Peyer's patch (tissue), 4 donors: ENCODE results near the gene NTMT2. TPM values are rescaled to one million over a fixed set of nuclear protein-coding genes. Genes with fewer than 3 reads are reported as not detected.

Source experiments
- DNase-seq, 3 donors: peaks; one replicate each; pipeline ENCODE4 v3.0.0-alpha.2; 2017 to 2019
- H3K27ac ChIP-seq, 4 donors: fragments of 200-600 bp; sonication (generic); one replicate each; pipeline ENCODE4 v1.5.1; 2016 to 2019
- H3K27me3 ChIP-seq, 2 donors: fragments of 200-600 bp; sonication (generic); one replicate each; pipeline ENCODE4 v1.5.1; 2019
- H3K36me3 ChIP-seq, 3 donors: fragments of 200-600 bp; sonication (generic); one replicate each; pipeline ENCODE4 v1.5.1; 2016 to 2019
- H3K4me1 ChIP-seq, 4 donors: fragments of 200-600 bp; sonication (generic); one replicate each; pipeline ENCODE4 v1.5.1; 2016 to 2019
- H3K4me3 ChIP-seq, 4 donors: fragments of 200-600 bp; sonication (generic); 1 replicate in 3 of 4; 2 replicates in 1 of 4; pipeline ENCODE4 v1.5.1; 2016 to 2019; ENCODE audit warnings: mild to moderate bottlenecking in 1 of 4
- H3K9me3 ChIP-seq, 4 donors: fragments of 200-600 bp; sonication (generic); one replicate each; pipeline ENCODE4 v1.5.1; 2016 to 2019; ENCODE audit warnings: mild to moderate bottlenecking in 1 of 4
- POLR2A ChIP-seq, 2 donors: fragments of 450-650 bp; IDR thresholded peaks; one replicate each; pipeline ENCODE4 v1.5.1; 2017; ENCODE audit warnings: antibody characterized with exemption in 2 of 2, mild to moderate bottlenecking in 2 of 2, moderate library complexity in 2 of 2
- total RNA-seq, 4 donors: library from RNA; depleted of rRNA; stranded (reverse); fragments of >200 nt; gene quantifications; one replicate each; pipeline ENCODE4 v1.1.0, GENCODE V29; 2016
- TF ChIP-seq, protein P1 (sequence below), 6 experiments: fragments of 450-650 bp in 4 of 6; fragments of 200-600 bp in 2 of 6; sonication (generic) in 1 of 6; IDR thresholded peaks; one replicate each; pipeline ENCODE4 v1.5.1; 2017 to 2019; ENCODE audit warnings: antibody characterized with exemption in 6 of 6, mild to moderate bottlenecking in 3 of 6, moderate library complexity in 1 of 6

Gene NTMT2
- total RNA-seq, 4 donors from 2014 or later = not detected

DNA sequence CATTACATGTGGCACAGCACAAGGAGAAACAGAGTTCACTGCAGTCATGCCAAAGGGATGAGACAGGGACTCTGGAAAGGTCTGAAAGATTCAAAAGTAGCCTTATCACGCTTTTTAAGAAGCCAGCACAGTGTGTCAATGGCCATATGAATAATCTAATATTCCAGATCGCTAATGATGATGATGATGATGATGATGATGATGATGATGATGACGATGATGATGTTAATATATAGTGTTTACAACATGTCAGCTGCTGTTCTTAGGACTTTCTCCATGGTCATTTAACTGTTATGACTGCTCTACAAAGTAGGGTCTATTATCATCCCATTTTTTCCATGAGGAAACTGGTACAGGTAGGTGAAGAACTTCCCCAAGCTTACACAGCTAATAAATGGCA, 64.4 kb downstream of the NTMT2 start:
- Histone ChIP-seq H3K36me3 (no peaks in the 10 kb centered on the region), H3K4me3 (no peak overlapping the region), H3K4me1 (no peaks in the 10 kb centered on the region), H3K27me3 (no peaks in the 10 kb centered on the region), H3K9me3 (no peaks in the 10 kb centered on the region), H3K27ac (no peak overlapping the region)
- TF ChIP-seq, protein P1, sequence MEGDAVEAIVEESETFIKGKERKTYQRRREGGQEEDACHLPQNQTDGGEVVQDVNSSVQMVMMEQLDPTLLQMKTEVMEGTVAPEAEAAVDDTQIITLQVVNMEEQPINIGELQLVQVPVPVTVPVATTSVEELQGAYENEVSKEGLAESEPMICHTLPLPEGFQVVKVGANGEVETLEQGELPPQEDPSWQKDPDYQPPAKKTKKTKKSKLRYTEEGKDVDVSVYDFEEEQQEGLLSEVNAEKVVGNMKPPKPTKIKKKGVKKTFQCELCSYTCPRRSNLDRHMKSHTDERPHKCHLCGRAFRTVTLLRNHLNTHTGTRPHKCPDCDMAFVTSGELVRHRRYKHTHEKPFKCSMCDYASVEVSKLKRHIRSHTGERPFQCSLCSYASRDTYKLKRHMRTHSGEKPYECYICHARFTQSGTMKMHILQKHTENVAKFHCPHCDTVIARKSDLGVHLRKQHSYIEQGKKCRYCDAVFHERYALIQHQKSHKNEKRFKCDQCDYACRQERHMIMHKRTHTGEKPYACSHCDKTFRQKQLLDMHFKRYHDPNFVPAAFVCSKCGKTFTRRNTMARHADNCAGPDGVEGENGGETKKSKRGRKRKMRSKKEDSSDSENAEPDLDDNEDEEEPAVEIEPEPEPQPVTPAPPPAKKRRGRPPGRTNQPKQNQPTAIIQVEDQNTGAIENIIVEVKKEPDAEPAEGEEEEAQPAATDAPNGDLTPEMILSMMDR (IDR thresholded peaks at IDR 0.05) = no peak
- no peak for TF ChIP-seq POLR2A (IDR thresholded peaks at IDR 0.05)
- DNase-seq = no peak

DNA sequence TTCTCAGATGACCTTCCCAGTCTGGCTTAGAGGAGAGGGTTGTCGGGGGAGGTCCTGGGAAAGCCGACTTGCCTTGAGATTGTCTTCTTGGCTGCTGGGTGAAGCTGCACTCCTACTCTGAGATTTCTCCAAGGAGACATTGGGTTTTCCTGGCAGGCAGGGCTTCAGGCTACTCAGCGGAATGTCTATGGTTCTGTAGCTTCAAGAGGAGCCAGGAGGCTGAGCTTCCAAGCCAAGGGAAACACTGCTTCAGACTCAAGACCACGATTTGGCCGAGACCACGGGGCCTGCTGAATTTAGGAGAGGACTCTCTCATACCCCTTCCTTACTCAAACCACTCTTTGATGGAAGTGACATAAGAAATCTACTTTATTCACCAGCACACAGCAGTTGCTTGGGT, 67.8 kb downstream of the NTMT2 start:
- H3K36me3 ChIP-seq = no peaks in the 10 kb centered on the region
- no peak for TF ChIP-seq POLR2A (IDR thresholded peaks at IDR 0.05)
- TF ChIP-seq, protein P1 (IDR thresholded peaks at IDR 0.05) = no peak
- no peak overlapping the region for H3K27ac ChIP-seq
- H3K4me3 ChIP-seq = no peak overlapping the region
- no peaks in the 10 kb centered on the region for H3K4me1 ChIP-seq
- no peak for DNase-seq
- no peaks in the 10 kb centered on the region for H3K27me3 ChIP-seq
- H3K9me3 ChIP-seq = no peaks in the 10 kb centered on the region

DNA sequence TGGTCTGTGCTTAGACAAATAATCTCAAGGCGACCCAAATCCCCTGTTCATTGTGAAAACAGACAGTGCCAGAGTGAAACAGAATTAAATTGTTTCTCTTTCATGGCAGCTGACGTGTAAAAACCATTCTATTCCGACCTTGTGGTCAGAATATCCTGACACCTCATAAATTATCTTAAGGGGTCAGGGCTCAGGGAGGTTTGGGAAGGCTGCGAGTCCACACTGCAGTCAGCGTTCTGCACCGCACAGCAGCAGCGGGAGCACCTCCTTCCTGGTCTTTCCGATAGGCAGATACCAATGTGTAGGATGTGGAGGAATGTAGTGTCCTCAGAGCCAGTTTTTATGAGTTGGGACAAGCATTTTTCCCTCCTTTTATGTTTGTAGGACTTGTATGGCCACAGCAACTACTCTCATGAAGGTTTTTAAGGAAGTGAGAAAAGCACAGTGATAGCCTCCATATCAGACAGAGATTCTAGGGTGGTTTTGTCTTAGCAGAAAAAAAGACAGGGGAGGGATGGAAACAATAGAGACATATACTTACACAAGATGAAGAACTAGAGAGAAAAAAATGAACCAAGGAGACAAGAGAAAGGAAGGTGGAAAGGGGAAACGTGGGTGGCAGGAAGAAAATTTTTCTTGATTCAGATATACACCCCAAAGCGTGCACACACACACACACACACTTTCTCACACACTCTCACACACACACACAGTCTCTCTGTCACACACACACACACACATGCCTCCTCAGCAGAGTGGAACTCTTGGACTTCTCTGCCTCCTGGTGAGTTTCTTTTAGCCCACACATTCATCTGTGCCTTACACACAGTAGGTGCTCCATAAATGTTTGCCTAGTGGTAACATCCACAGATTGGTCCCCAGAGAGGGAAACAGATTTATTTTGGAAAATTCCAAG, 68.6 kb downstream of the NTMT2 start:
- TF ChIP-seq, protein P1 (IDR thresholded peaks at IDR 0.05) = no peak
- no peak for TF ChIP-seq POLR2A (IDR thresholded peaks at IDR 0.05)
- Histone ChIP-seq H3K4me3 (no peak overlapping the region), H3K36me3 (no peaks in the 10 kb centered on the region), H3K27ac (no peak overlapping the region), H3K4me1 (no peaks in the 10 kb centered on the region), H3K9me3 (no peaks in the 10 kb centered on the region), H3K27me3 (no peaks in the 10 kb centered on the region)
- DNase-seq = no peak

DNA sequence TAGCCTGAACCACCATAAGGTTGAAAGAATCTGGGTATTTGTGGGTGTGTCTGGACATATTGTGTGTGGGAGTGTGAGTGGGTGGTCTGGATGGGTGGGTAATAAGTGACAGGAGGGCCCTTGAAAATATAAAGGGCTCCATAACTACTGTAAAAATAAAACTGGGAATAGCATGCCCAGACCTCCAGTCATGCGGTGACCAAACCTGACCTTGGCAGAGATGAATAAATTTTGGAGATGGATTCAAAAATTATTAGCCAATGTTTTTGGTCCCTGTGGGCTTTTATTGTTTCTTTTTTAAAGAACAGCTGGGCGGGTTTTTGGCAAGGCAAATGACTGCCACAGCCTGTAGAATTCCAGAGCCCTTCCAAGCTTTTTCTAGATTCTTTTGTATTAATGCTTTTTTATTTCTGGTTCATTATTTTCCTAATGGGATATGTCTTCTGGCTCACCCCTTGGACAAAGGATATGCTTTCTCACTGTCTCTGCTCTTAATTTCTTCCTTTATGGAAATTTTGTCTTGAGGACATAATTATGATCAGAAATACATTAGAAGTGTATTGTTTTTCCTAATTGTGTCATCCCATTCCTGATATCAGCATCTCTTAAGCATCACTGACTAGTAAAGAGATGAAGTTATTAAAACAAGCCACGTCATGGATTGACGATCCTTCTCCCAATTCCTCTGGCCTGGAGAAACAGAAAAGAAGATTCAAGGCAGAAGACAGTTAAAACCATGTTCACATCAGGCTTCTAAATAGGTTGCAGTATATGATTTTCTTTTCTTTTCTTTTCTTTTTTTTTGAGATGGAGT, 69.5 kb downstream of the NTMT2 start:
- no peak for DNase-seq
- Histone ChIP-seq H3K36me3 (no peaks in the 10 kb centered on the region), H3K27ac (no peak overlapping the region), H3K27me3 (no peaks in the 10 kb centered on the region), H3K9me3 (no peaks in the 10 kb centered on the region), H3K4me3 (no peak overlapping the region), H3K4me1 (no peaks in the 10 kb centered on the region)
- TF ChIP-seq, protein P1 (IDR thresholded peaks at IDR 0.05) = no peak
- no peak for TF ChIP-seq POLR2A (IDR thresholded peaks at IDR 0.05)

DNA sequence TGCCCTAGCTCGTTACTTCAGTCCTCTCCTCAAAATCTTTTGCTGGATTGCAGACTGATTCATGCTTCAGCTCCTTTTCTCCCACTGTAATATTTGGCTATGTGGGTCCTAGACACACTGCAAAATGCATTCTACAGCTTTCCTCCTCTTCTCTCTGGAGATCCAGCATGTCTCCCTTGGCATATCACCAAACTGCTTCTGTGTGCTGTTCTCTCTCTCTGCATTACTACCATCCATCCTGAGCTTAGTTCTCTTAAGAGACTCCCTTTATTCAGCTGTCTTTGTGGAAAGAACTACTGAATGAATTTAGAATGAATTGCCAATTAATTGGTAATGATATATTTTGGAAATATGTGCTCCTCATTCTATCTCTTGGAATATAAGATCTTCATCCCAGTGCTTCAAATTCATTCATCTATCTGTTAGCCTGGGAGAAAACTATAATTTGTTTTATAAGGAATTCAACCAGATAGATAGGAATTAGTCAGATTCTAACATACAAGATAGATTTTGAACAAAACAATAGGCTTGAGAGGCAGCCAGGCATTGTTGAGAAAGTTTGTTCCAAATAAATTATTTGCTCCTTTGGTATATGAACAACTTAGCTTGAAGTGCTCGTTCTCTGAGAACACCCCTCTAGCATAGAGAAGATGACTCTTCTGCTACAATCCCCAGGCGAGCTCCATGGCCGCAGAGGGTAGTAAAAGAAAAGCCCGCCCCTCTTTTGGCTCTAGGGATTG, 71.9 kb downstream of the NTMT2 start:
- TF ChIP-seq, protein P1 (IDR thresholded peaks at IDR 0.05) = no peak
- no peak for TF ChIP-seq POLR2A (IDR thresholded peaks at IDR 0.05)
- Histone ChIP-seq H3K4me1 (no peaks in the 10 kb centered on the region), H3K27ac (no peak overlapping the region), H3K9me3 (no peaks in the 10 kb centered on the region), H3K4me3 (no peak overlapping the region), H3K36me3 (no peaks in the 10 kb centered on the region), H3K27me3 (no peaks in the 10 kb centered on the region)
- DNase-seq = no peak
